Renal cortical epithelial cell (primary cell): ENCODE results near the gene FCMR. TPM values are rescaled to one million over a fixed set of nuclear protein-coding genes. Genes with fewer than 3 reads are reported as not detected.

Experiments used
- DNase-seq: peaks from one replicate; pipeline ENCODE4 v3.0.0-alpha.2; 2011; ENCODE audit warnings: low read depth
- total RNA-seq: library from RNA; depleted of rRNA; stranded (reverse); fragments of >200 nt; gene quantifications from 2 replicates; pipeline ENCODE4 v1.2.3, GENCODE V29; 2014

The FCMR gene
- total RNA-seq, 1 donor from 2014 or later: 0.05 TPM

DNA sequence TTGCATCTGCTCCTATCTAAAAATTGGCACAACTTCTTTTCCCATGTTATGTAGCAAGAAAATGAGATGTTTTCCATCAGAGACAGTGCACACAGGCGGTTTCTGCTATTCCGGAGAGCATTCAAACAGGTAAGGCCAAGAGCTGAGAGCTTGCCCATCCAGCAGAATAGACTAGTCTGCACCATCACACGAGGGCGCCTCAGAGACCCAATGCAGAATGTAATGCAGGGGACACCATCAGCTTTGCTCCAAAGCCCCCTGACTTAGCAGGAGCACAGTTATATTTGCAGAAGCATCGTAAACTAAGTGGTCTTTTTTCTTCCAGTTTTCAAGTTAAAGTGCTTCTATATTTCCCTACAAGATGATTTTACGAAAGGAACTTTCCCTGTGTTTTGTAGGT is 19.8 kb downstream of the FCMR start:
- DNase-seq: no peak

DNA sequence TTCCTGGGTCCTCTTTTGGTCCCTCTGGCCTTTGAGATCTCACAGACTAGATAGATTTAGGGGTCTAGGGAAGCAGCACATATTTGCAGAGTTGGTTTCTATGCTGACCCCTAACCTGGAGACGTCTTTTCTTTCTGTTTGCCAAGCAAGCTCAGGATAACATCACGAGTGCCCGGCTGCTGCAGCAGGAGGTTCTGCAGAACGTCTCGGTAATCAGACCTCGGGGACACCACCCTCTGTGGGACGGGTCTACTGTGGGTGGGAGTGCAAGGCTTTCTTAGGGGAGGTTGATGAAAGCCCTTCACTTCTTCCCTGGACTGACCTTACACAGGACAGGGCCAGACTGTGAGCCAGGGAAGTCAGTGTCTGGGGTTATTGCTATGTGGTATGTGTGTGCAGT is 21.6 kb downstream of the FCMR start:
- DNase-seq: no peak

DNA sequence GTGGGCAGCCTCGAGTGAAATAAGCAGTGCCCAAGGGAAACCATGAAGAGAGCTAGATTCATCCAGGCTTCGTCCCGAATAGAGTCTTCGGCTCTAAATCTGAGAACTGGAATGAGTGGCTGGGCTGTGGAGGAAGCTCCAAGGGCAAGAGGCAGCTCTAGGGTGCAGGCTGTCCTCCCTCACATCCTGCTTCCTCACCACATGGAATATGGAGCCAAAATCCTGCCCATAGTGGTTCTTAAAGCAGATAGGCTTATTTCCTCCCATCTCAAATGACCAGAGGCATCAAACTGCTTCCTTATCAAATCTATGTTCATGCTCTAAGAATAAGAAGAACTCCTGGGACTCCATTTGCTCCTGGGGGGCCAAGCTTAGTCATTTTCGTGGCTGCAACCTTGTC is 22.0 kb downstream of the FCMR start:
- no peak for DNase-seq

DNA sequence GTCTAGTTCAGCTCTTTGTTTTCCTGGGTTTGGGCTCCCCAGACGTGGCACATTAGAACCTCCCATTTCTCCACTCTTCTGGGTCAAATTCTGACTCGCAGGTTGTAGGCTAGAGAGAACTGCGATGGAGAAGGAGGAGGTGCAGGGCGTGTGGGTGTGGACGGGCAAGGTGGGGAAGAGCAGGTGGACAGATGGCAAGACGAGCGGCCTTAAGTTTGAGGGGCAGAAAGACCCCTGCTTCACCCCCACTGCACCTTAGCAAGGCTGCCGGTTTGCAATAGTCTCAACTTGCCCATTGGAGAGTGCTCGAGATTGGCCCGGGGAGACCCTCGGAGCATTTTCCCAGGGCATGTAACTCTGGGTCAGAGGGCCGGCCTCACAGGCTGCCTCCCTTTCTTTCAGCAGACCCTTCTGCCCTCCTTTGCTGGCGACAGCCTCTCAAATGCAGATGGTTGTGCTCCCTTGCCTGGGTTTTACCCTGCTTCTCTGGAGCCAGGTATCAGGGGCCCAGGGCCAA is 22.8 kb downstream of the FCMR start:
- no peak for DNase-seq

DNA sequence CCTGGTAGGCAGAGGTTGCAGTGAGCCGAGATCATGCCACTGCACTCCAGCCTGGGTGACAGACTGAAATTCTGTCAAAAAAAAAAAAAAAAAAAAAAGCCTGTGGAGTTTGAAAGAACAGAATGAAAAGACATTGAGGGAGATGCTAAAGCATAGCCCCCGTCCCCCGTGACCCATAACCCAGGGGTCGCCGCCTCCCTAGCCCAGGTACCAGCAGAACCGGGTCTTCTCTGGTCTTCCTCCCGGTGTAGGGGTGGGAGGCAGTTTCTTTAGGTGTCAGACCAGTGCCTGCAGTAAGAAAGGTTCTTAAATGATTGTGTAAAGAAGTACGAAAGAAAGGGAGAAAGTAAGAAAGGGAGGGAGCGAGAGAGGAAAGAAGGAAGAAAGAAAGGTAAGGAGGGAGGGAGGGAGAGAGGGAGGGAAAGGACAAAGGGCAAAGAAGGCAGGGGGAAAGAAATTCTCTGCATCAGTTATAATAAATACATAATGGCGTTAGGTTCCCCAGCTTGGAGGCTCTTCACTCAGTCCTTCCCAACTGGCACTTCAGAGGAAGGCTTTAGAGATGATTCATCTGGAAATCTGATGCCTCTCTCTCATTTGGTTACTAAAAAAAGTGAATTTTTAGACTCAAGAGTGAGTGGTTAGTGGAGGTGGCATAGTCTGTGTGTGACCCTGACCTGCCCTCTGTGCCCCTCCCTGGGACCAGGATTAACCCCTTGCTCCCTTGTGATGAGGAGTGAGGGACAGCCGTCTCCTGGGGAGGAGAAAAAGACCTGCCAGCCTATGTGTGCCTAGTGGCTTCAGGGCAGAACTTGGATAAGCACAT is 23.4 kb downstream of the FCMR start:
- DNase-seq: peak; percentile 54

DNA sequence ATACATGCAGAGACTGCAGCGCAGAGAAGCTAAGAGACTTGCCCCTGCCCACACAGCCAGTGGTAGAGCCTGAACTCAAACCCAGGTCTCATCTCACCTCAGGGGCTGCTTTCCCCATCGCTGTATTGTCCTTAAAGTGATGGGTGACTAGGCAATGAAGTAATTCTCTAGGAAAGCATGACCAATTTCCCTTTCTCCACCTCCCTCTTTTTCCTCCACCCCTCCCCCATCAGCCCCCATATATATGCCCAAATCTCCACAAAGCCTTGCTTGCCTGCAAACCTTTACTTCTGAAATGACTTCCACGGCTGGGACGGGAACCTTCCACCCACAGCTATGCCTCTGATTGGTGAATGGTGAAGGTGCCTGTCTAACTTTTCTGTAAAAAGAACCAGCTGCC is 24.6 kb downstream of the FCMR start, which contains the start of gene IL24:
TSS of gene IL24 (plus strand) at position 269 of the 400 bp plus-strand sequence. CDS start 390 bp downstream, outside the sequence.
- DNase-seq: no peak

DNA sequence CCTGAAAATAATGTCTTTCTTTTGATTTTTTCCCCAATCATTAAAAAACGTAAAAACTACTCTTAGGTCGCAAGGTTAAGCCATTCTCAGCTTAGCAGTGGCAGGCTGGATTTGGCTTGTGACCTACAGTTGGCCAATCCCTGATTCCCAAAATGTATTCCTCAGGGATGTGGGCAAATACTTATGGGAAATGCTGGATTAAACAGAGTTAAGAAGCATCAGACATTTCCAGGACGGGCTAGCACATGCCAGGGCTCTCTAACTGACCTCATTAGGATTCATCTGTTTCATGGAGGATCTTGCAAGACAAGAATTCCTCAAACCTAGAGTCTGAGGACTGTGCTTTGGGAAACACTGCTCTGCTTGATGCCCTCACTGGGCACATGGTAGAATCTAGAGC is 25.5 kb downstream of the FCMR start:
- no peak for DNase-seq

DNA sequence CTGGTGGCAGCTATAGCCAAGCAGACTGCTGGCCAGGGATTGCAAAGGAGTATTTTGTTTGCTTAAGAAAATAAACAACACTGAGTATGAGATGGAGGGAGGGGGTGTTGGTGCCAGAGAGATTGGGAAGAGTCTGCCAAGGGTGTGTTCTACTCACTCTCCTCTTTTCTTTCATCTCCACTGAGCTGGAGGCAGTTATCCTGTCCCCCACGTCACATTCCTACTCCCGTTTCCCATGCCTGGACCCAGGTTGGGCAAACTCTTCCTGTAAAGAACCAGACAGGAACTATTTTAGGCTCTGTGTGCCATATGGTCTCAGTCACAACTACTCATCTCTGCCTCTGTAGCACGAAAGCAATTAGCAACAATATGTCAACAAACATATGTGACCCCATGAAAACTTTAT is 25.9 kb downstream of the FCMR start:
- no peak for DNase-seq

DNA sequence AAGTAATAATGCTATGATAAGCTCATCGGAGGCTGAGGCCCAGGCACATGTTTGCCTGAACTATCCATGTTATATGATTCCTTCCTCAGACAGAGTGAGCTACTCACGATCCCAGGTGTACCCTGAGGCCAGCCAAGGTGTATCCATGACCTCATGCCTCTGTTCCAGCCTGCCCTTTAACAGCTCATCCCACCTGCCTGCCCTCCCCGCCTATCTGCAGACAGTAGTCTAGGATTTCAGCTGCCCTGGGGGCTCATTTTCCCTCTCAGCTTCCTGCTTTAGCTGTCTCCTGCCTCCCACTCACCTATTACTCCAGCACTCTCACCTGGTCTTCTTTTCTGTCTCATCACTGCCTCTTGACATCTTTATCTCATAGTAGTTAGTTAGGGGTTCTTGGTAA is 26.4 kb downstream of the FCMR start:
- no peak for DNase-seq

DNA sequence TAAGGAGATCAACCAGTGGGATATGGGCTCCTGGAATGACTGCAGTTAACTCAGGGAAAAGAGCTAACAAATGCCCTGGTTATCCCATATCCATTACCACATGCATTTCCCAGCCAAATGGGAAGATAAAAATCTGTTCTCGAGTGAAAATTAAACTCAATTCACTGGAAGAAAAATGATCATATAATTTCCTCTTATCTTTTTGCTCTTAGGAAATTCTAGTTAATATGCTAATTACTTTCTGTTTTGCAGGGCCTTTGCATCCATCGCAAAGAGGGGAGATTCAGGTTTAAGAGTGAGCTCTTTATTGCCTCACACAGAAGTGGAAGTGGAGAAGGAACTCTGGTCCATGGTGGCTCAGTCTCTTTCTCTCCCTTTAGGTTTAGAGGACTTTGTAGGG is 28.4 kb downstream of the FCMR start:
- no peak for DNase-seq

DNA sequence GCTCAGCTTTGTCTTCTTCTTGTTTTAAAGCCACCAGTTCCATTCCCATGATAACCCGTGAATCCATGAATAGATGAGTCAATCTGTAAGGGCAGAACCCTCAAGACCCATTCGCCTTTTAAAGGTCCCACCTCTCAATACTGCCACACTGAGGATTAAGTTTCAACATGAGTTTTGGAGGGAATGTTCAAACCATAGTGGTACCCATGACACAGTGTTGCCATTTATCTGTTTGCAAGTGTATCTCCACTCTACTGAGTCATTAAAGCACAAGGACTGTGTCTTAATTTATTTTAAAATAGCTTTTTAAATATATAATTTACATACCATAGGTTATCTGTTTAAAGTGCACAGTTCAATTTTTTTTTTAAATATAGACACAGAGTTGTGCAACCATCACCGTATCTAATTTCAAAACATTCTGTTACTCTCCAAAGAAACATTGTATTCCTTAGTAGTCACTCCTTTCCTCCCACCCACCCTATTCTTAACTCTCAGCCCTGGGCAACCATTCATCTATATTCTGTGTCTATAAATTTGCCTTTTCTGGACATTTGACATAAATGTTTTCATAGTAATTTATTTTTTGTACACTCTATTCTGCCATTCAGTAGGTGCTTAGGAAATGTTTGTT is 29.3 kb downstream of the FCMR start:
- no peak for DNase-seq

DNA sequence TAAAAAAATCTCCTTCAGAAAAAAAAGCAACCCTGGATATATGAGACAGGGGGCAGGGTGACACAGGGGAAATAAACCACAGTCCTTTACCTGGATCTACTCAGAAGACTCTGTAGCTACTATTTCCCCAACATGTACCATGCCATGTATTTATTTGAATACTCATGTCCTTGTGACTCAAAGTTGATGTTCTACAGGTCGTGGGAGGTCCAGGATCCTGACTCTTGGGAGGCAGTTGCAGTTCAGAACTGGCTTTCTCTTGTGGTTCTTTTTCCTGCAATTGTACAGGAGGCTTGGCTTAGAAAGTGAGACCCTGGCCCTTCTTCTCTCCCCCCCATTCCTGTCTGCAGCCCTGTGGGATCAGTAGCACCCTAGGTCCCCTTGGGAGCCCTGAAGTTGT is 30.3 kb downstream of the FCMR start:
- DNase-seq: no peak

DNA sequence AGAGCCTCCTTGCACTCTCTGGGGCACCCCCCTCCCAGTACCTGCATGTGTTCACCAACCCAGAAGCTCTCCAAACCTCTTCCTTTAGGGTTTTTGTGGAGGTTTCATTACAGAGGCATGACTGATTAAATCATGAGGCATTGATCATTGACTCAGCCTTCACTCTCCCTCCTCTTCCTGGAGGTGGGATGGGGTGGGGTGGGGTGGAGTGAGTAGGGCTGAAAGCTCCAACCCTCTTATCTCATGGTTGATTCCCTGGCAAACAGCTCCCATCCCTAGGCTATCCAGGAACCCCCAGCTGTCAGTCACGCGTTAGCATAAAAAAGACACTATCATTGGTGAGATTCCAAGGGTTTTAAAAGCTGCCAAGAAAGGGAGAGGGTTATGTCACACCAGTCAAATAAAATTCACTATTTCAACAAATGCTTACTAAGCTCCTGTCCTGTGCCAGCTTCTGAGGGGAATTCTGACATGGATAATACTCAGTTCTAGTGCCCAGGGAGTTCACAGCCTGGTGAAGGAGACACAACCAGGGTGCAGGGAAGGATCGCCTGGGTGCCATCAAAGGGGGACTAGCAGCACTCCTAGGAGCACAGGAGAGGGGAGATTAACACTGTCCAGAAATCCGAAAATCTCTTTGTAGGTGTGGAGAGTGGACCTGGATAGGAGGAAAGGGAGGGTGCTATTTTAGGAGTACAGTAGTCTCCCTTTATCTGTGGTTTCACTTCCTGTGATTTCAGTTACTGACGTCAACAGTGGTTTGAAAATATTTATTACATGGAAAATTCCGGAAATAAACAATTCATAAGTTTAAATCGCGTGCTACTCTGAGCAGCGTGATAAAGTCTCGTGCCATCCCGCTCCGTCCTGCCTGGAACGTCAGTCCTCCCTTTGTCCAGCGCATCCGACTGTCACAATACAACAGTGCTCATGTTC is 31.3 kb downstream of the FCMR start:
- peak; percentile 53 for DNase-seq

DNA sequence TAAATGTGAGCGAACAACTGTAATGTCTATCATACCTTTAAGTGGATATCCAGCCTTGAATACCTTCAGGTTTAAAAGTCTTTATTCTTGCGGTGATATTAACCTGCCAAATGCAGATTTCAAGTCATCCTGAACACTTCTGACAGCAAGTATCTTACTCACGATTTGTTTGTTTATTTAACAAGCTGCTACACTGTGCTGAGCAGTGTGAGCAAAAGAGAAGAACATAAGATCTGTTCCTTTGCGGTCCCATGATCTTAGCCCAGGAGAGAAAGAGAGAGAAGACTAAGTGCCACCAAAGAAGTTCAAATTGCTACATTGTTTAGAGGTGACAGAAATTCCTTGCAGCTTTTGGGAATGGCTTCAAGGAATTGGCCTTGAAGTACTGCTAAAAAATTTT is 34.0 kb downstream of the FCMR start:
- peak; percentile 28 for DNase-seq

DNA sequence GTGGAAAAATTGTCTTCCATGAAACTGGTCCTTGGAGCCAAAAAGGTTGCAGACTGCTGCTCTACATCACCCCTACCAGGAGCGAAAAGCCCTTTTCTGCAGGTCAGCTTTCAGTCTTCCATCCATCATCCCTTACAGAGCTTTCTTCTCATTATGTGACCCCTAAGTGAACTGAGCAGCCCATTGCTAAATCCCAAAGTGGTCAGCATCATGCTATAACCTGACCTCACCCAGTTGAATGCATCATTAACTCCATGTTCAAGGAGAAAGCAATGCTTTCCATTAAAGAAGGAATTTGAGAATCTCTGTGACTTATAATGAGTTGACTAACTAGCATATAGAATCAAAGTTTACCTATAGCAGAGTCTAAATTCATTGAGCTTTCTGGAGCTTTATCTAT is 34.9 kb downstream of the FCMR start:
- DNase-seq: peak; percentile 63

DNA sequence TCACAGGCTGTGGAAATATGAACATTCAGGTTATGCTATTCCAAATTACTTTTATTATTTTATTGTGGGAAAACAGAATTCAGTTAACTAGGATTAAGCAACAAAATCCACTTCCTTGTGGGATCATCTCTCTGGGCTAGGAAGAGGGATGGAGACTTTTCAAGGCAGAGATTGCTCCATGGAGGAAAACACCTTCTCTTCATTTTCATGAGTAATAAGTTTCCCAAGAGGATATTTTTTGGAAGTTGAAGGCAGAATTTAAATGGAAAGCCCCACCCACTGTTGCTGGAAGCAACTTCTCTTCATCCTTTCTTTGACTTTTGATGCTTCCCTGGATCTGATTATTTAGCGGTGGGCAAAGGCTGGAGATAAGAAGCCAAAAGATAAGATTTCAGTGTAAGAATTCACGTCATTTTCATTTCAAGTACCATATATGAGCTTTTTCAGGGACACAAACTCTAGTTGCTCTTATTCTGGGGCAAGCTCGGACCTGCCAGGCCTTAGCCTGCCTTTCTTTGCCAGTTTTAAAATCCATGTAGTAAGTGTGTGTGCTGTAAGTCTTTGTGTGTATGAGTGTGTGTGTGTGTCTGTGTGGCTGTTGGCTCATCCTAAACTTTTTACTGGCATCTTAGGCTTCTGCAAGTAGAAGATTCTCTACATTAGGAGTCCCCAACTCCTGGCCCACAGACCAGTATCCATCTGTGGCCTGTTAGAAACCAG is 36.2 kb downstream of the FCMR start:
- DNase-seq: no peak

DNA sequence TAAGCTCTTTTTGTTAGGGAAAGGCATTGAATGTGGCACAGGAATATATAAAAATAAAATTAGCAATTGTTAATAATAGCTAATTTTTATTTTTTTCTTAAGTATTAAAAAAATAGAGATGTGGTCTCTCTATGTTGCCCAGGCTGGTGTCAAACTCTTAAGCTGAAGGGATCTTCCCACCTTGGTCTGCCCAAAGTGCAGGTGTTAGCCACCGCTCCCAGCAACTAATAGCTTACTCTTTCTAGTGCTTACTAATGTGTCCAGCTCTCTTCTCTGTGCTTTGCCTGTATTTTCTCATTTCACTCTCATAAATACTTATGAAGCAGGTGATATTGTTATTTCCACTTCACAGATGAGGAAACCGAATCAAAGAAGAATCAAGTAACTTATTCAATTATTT is 37.9 kb downstream of the FCMR start:
- DNase-seq: no peak

DNA sequence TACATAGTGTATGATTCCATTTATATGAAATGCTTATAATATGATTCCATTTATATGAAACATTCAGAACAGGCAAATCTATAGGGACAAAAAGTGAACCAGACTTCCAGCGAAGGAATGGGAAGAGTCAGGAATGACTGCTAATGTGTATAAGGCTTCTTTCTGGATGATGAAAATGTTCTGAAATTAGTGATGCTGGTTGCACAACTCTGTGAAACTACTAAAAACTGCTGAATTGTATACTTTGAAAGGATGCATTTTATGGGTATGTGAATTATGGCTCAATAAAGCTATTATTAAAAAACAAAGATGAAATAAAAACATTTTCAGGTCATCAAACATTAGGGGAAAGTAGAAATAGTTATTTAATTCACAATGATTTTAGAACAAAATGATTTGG is 38.6 kb downstream of the FCMR start:
- DNase-seq: no peak

DNA sequence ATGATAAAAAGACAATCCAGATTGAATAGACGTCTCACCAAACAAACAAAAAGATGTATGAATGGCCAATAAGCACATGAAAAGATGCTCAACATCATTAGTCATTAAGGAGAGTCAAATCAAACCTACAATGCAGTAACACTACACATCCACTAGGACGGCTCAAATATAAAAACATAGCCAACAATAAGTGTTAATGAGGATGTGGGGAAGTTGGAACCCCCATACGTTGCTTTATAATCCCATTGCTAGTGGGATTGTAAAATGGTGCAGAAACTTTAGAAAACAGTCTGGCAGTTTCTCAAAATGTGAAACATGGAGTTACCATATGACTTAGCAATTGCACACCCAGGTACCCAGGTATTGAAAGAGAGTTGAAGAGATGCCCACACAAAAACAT is 39.2 kb downstream of the FCMR start:
- no peak for DNase-seq

DNA sequence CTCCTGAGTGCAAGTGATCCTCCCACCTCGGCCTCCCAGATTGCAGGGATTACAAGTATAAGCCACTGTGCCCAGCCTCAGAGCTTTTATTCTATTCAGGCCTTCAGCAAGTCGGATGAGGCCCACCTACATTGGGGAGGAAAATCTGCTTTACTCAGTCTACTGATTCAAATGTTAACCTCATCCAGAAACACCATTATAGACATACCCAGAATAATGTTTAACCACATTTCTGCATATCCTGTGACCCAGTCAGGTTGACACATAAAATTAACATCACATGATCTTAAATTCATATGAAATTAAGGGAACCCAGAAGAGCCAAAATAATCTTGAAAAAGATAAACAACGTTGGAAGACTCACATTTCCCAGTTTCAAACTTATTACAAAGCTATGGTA is 41.4 kb downstream of the FCMR start:
- no peak for DNase-seq

DNA sequence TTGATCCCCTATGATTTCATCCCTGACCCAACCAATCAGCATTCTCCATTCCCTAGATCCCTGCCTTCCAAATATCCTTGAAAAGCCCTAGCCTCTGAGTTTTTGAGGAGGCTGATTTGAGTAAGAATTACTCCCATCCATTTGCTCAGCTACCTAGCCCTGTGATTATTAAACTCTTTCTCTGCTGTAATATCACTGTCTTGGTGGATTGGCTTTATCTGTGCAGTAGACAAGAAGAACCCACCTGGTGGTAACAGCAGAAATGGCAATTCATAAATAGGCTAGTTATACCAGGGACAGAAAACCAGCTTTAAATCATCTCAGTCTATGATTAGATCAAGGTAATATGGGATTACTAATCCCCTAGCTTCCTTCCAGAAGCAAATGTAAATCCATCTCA is 43.3 kb downstream of the FCMR start:
- no peak for DNase-seq
